ENCODE results near the gene ALLC. TPM values are rescaled to one million over a fixed set of nuclear protein-coding genes. Genes with fewer than 3 reads are reported as not detected.

ALLC gene
- total RNA-seq, 1 donor from 2014 or later, result not detected

Other genes with a start within 250 kb of the ALLC start
- gene ADI1, start 138.7 kb upstream of the ALLC start, total RNA-seq, result 153 TPM
- 22.9 TPM for gene RNASEH1, start 99.9 kb upstream of the ALLC start, total RNA-seq
- 574 TPM for gene RPS7, start 82.9 kb upstream of the ALLC start, total RNA-seq
- 2.1 TPM for gene COLEC11, start 63.1 kb upstream of the ALLC start, total RNA-seq
- not detected for gene DCDC2C, start 45.4 kb downstream of the ALLC start, total RNA-seq